Measurements from ENCODE around the gene ATXN7L3.

Gene ATXN7L3

GRCh38 chr17:44221862-44222111, 22.1 kb upstream of the ATXN7L3 start:
- DNase-seq (ENCODE audit: low read depth): no peak
- H3K4me3 ChIP-seq (ENCODE audit: low read length): peak overlapping the region; percentile 80
- TF ChIP-seq CTCF (conservative IDR thresholded peaks at IDR 0.05; ENCODE audit: low read length): no peak

- DNase-seq (ENCODE audit: low read depth): peak; percentile 78
- TF ChIP-seq CTCF (conservative IDR thresholded peaks at IDR 0.05; ENCODE audit: low read length): no peak
- H3K4me3 ChIP-seq (ENCODE audit: low read length): peak overlapping the region; percentile 80
Measured at GRCh38 chr17:44221084-44221861, 21.6 kb upstream of the ATXN7L3 start.

- peak overlapping the region; percentile 80 for H3K4me3 ChIP-seq (ENCODE audit: low read length)
- TF ChIP-seq CTCF (conservative IDR thresholded peaks at IDR 0.05; ENCODE audit: low read length): no peak
- peak; percentile 55 for DNase-seq (ENCODE audit: low read depth)
Measured at GRCh38 chr17:44220213-44221083, 20.8 kb upstream of the ATXN7L3 start.

- TF ChIP-seq CTCF (conservative IDR thresholded peaks at IDR 0.05; ENCODE audit: low read length): no peak
- H3K4me3 ChIP-seq (ENCODE audit: low read length): peak within 1 kb of the TSS; percentile 80
- DNase-seq (ENCODE audit: low read depth): peak; percentile 69
Measured at GRCh38 chr17:44219616-44220212, 20.0 kb upstream of the ATXN7L3 start, which contains the start of gene UBTF. UBTF (minus strand) TSS chr17:44219675; CDS start chr17:44218229, 1,446 bp downstream.

- H3K4me3 ChIP-seq (ENCODE audit: low read length): peak overlapping the region; percentile 61
- peak; percentile 66 for DNase-seq (ENCODE audit: low read depth)
- 0 out of 2 replicates have a peak, but pooled peaks have one; percentile 12 for TF ChIP-seq CTCF (conservative IDR thresholded peaks at IDR 0.05; ENCODE audit: low read length)
Measured at GRCh38 chr17:44219108-44219615, 19.5 kb upstream of the ATXN7L3 start.

GRCh38 chr17:44218344-44219107, 18.8 kb upstream of the ATXN7L3 start:
- TF ChIP-seq CTCF (conservative IDR thresholded peaks at IDR 0.05; ENCODE audit: low read length): peak; percentile 42; the same call in 1 of the 2 replicates
- DNase-seq (ENCODE audit: low read depth): peak; percentile 89
- peak overlapping the region; percentile 68 for H3K4me3 ChIP-seq (ENCODE audit: low read length)

Data from AG10803 (cell line).